DLD1 (cell line): ENCODE measurements around the gene POLDIP2.
"Not testable (repeated sequence)": the region's sequence is repeated elsewhere in the genome, so short reads cannot be mapped to it uniquely, and the experiment has no call there.

Source experiments
- in situ Hi-C: cut with HindIII; loops from 2 replicates; pipeline ENCODE4 v1.10.0; 2017; ENCODE audit warnings: low sequenced_read_pairs

Gene POLDIP2

GRCh38 chr17:28338769-28339212 lies 18.5 kb downstream of the POLDIP2 start:
- in situ Hi-C loops: not testable (repeated sequence)

- in situ Hi-C loops: no loop called here
These were observed 19.1 kb downstream of the POLDIP2 start for GRCh38 chr17:28338056-28338768.

- in situ Hi-C loops: no loop called here
These were observed 21.1 kb downstream of the POLDIP2 start for GRCh38 chr17:28335959-28336871.

- in situ Hi-C loops: no loop called here
These were observed 21.9 kb downstream of the POLDIP2 start, which contains the start of the genes IFT20 and TNFAIP1 for GRCh38 chr17:28335201-28335958. Gene IFT20, minus strand, starts transcription at chr17:28335472. Its CDS starts 3,487 bp downstream, at chr17:28331985. Gene TNFAIP1, plus strand, starts transcription at chr17:28335761. Its CDS starts 3,761 bp downstream, at chr17:28339522.

GRCh38 chr17:28334666-28335200 lies 22.6 kb downstream of the POLDIP2 start:
- in situ Hi-C loops: no loop called here

GRCh38 chr17:28334171-28334570 lies 23.2 kb downstream of the POLDIP2 start:
- in situ Hi-C loops: no loop called here

- in situ Hi-C loops: no loop called here
These were observed 24.1 kb downstream of the POLDIP2 start for GRCh38 chr17:28333083-28333746.

- in situ Hi-C loops: no loop called here
These were observed 25.4 kb downstream of the POLDIP2 start for GRCh38 chr17:28331891-28332420.

- in situ Hi-C loops: no loop called here
These were observed 26.7 kb downstream of the POLDIP2 start for GRCh38 chr17:28330671-28331070.

- in situ Hi-C loops: no loop called here
These were observed 29.0 kb downstream of the POLDIP2 start for GRCh38 chr17:28328325-28328724.

GRCh38 chr17:28327709-28328108 lies 29.6 kb downstream of the POLDIP2 start:
- in situ Hi-C loops: no loop called here

- in situ Hi-C loops: no loop called here
These were observed 30.2 kb downstream of the POLDIP2 start for GRCh38 chr17:28327031-28327607.

GRCh38 chr17:28326114-28326513 lies 31.2 kb downstream of the POLDIP2 start:
- in situ Hi-C loops: no loop called here

- in situ Hi-C loops: no loop called here
These were observed 32.1 kb downstream of the POLDIP2 start for GRCh38 chr17:28325211-28325610.

GRCh38 chr17:28324781-28325180 lies 32.5 kb downstream of the POLDIP2 start:
- in situ Hi-C loops: no loop called here

GRCh38 chr17:28324267-28324745 lies 33.0 kb downstream of the POLDIP2 start:
- in situ Hi-C loops: no loop called here

- in situ Hi-C loops: no loop called here
These were observed 36.9 kb downstream of the POLDIP2 start for GRCh38 chr17:28320215-28321061.

- in situ Hi-C loops: no loop called here
These were observed 37.8 kb downstream of the POLDIP2 start for GRCh38 chr17:28319598-28319935.
